Measurements from ENCODE around the gene COASY.

The COASY gene

GRCh38 chr17:42522263-42522790, 39.6 kb upstream of the COASY start:
- no peak for TF ChIP-seq ZNF274 (IDR thresholded peaks at IDR 0.05; ENCODE audit: low read depth, low read length)
- no peak overlapping the region for H3K4me3 ChIP-seq (ENCODE audit: low read length)

- H3K4me3 ChIP-seq (ENCODE audit: low read length) = no peak overlapping the region
- no peak for TF ChIP-seq ZNF274 (IDR thresholded peaks at IDR 0.05; ENCODE audit: low read depth, low read length)
Measured at GRCh38 chr17:42522798-42523278, 39.1 kb upstream of the COASY start.

- TF ChIP-seq ZNF274 (IDR thresholded peaks at IDR 0.05; ENCODE audit: low read depth, low read length) = no peak
- no peak overlapping the region for H3K4me3 ChIP-seq (ENCODE audit: low read length)
Measured at GRCh38 chr17:42525221-42525620, 36.7 kb upstream of the COASY start.

- TF ChIP-seq ZNF274 (IDR thresholded peaks at IDR 0.05; ENCODE audit: low read depth, low read length) = no peak
Measured at GRCh38 chr17:42526031-42526444, 35.9 kb upstream of the COASY start.

GRCh38 chr17:42527932-42528331, 34.0 kb upstream of the COASY start:
- TF ChIP-seq ZNF274 (IDR thresholded peaks at IDR 0.05; ENCODE audit: low read depth, low read length) = no peak

More at GRCh38 chr17:42526031-42526444, 35.9 kb upstream of the COASY start:
- no peak overlapping the region for H3K4me3 ChIP-seq (ENCODE audit: low read length)

GRCh38 chr17:42529061-42529460, 32.9 kb upstream of the COASY start:
- TF ChIP-seq ZNF274 (IDR thresholded peaks at IDR 0.05; ENCODE audit: low read depth, low read length) = no peak

More at GRCh38 chr17:42527932-42528331, 34.0 kb upstream of the COASY start:
- no peak overlapping the region for H3K4me3 ChIP-seq (ENCODE audit: low read length)

GRCh38 chr17:42530952-42531454, 30.9 kb upstream of the COASY start:
- no peak for TF ChIP-seq ZNF274 (IDR thresholded peaks at IDR 0.05; ENCODE audit: low read depth, low read length)
- H3K4me3 ChIP-seq (ENCODE audit: low read length) = no peak overlapping the region

More at GRCh38 chr17:42529061-42529460, 32.9 kb upstream of the COASY start:
- H3K4me3 ChIP-seq (ENCODE audit: low read length) = no peak overlapping the region

- TF ChIP-seq ZNF274 (IDR thresholded peaks at IDR 0.05; ENCODE audit: low read depth, low read length) = no peak
- peak overlapping the region; percentile 58; the same call in 1 of the 2 replicates for H3K4me3 ChIP-seq (ENCODE audit: low read length)
Measured at GRCh38 chr17:42531455-42532354, 30.2 kb upstream of the COASY start.

GRCh38 chr17:42535155-42536047, 26.5 kb upstream of the COASY start:
- H3K4me3 ChIP-seq (ENCODE audit: low read length) = peak overlapping the region; percentile 81
- no peak for TF ChIP-seq ZNF274 (IDR thresholded peaks at IDR 0.05; ENCODE audit: low read depth, low read length)

GRCh38 chr17:42536048-42536371, 25.9 kb upstream of the COASY start, which contains the start of gene NAGLU:
Gene NAGLU (plus strand): TSS chr17:42536241. CDS start chr17:42536273, 32 bp downstream.
- peak within 1 kb of the TSS; percentile 81 for H3K4me3 ChIP-seq (ENCODE audit: low read length)
- TF ChIP-seq ZNF274 (IDR thresholded peaks at IDR 0.05; ENCODE audit: low read depth, low read length) = no peak

- peak overlapping the region; percentile 81 for H3K4me3 ChIP-seq (ENCODE audit: low read length)
- TF ChIP-seq ZNF274 (IDR thresholded peaks at IDR 0.05; ENCODE audit: low read depth, low read length) = no peak
Measured at GRCh38 chr17:42536372-42537155, 25.4 kb upstream of the COASY start.

- TF ChIP-seq ZNF274 (IDR thresholded peaks at IDR 0.05; ENCODE audit: low read depth, low read length) = no peak
- peak overlapping the region; percentile 81 for H3K4me3 ChIP-seq (ENCODE audit: low read length)
Measured at GRCh38 chr17:42537156-42537805, 24.7 kb upstream of the COASY start.

Data from GM08714 (cell line).